Trophoblast cell (in vitro differentiated cells and primary cell): Measurements from ENCODE around the gene WFDC1.

Experiments used
- DNase-seq, 2 donors: peaks; one replicate each; pipeline ENCODE4 v3.0.0-alpha.2; 2016
- H2AFZ ChIP-seq: 2 replicates; pipeline ENCODE4 v1.6.1; 2013; ENCODE audit warnings: low read length, moderate library complexity, mild to moderate bottlenecking; ENCODE audit not compliant: insufficient read depth, poor library complexity
- H2AK5ac ChIP-seq: 2 replicates; pipeline ENCODE4 v1.6.1; 2013; ENCODE audit warnings: mild to moderate bottlenecking, low read length
- H2BK120ac ChIP-seq: 2 replicates; pipeline ENCODE4 v1.6.1; 2013; ENCODE audit warnings: low read length, mild to moderate bottlenecking, moderate library complexity; ENCODE audit not compliant: insufficient read depth, poor library complexity
- H2BK12ac ChIP-seq: 2 replicates; pipeline ENCODE4 v1.6.1; 2013; ENCODE audit warnings: mild to moderate bottlenecking, low read length, moderate library complexity
- H2BK5ac ChIP-seq: 2 replicates; pipeline ENCODE4 v1.6.1; 2013; ENCODE audit warnings: low read length, low read depth, moderate library complexity, mild to moderate bottlenecking; ENCODE audit not compliant: poor library complexity
- H3K14ac ChIP-seq: 2 replicates; pipeline ENCODE4 v1.6.1; 2013; ENCODE audit warnings: mild to moderate bottlenecking, low read length
- H3K18ac ChIP-seq: 2 replicates; pipeline ENCODE4 v1.6.1; 2013; ENCODE audit warnings: mild to moderate bottlenecking, low read length
- H3K23ac ChIP-seq: 2 replicates; pipeline ENCODE4 v1.6.1; 2013; ENCODE audit warnings: low read length
- H3K27ac ChIP-seq: 2 replicates; pipeline ENCODE4 v1.5.1; 2013; ENCODE audit warnings: low read depth, mild to moderate bottlenecking, inconsistent platforms, low read length, moderate library complexity
- H3K27me3 ChIP-seq: 2 replicates; pipeline ENCODE4 v1.6.1; 2013; ENCODE audit warnings: inconsistent platforms, mild to moderate bottlenecking, low read length, moderate library complexity; ENCODE audit not compliant: insufficient read depth
- H3K36me3 ChIP-seq, 2 experiments: 1 replicate in 1 of 2; 2 replicates in 1 of 2; pipeline ENCODE4 v1.6.1; 2013; ENCODE audit warnings: low read length in 2 of 2, mild to moderate bottlenecking in 2 of 2, moderate library complexity in 1 of 2; ENCODE audit not compliant: insufficient read depth in 2 of 2, control insufficient read depth in 1 of 2
- H3K4ac ChIP-seq: 2 replicates; pipeline ENCODE4 v1.6.1; 2013; ENCODE audit warnings: low read depth, mild to moderate bottlenecking, low read length, moderate library complexity
- H3K4me1 ChIP-seq, 2 experiments: 1 replicate in 1 of 2; 2 replicates in 1 of 2; pipeline ENCODE4 v1.6.1; 2013; ENCODE audit warnings: low read length in 2 of 2, mild to moderate bottlenecking in 2 of 2, moderate library complexity in 1 of 2; ENCODE audit not compliant: insufficient read depth in 2 of 2, control insufficient read depth in 1 of 2
- H3K4me2 ChIP-seq: 2 replicates; pipeline ENCODE4 v1.6.1; 2013; ENCODE audit warnings: inconsistent platforms, mild to moderate bottlenecking, low read length, moderate library complexity
- H3K4me3 ChIP-seq: 2 replicates; pipeline ENCODE4 v1.5.1; 2013; ENCODE audit warnings: mild to moderate bottlenecking, low read depth, low read length, inconsistent platforms
- H3K79me1 ChIP-seq: one replicate; pipeline ENCODE4 v1.6.1; 2013; ENCODE audit warnings: low read length
- H3K79me2 ChIP-seq: 2 replicates; pipeline ENCODE4 v1.6.1; 2013; ENCODE audit warnings: low read length, mild to moderate bottlenecking; ENCODE audit not compliant: control insufficient read depth, insufficient read depth, poor library complexity
- H3K9ac ChIP-seq: 2 replicates; pipeline ENCODE4 v1.6.1; 2013; ENCODE audit warnings: mild to moderate bottlenecking, low read length
- H3K9me3 ChIP-seq: 2 replicates; pipeline ENCODE4 v1.6.1; 2013; ENCODE audit warnings: low read depth, mild to moderate bottlenecking, control low read depth, inconsistent platforms, low read length; ENCODE audit not compliant: insufficient read depth
- H4K12ac ChIP-seq: 2 replicates; pipeline ENCODE4 v1.6.1; 2013; ENCODE audit warnings: low read depth, mild to moderate bottlenecking, low read length, moderate library complexity
- H4K8ac ChIP-seq: 2 replicates; pipeline ENCODE4 v1.6.1; 2013; ENCODE audit warnings: low read depth, mild to moderate bottlenecking, low read length, moderate library complexity
- H4K91ac ChIP-seq: one replicate; pipeline ENCODE4 v1.6.1; 2013; ENCODE audit warnings: low read depth, mild to moderate bottlenecking, low read length, moderate library complexity
- WGBS: extraction: QIAGEN DNeasy Blood & Tissue Kit; methylation state at CpG from one replicate; pipeline ENCODE4 v1.1.7; 2013; ENCODE audit warnings: missing lambda C conversion rate; ENCODE audit not compliant: insufficient read length, insufficient coverage; ENCODE audit errors: extremely low coverage; 5-methylcytosine and 5-hydroxymethylcytosine counted together

WFDC1 gene

GRCh38 chr16:84369105-84369504, 74.4 kb downstream of the WFDC1 start:
- no peak overlapping the region for H3K27ac ChIP-seq
- no peak for DNase-seq
- H3K79me2 ChIP-seq, result peaks cover 3% of the 10 kb centered on the region
- no peak overlapping the region for H2AK5ac ChIP-seq
- no peak overlapping the region for H3K23ac ChIP-seq
- no peak overlapping the region for H3K14ac ChIP-seq
- no peak overlapping the region for H2BK5ac ChIP-seq
- no peak overlapping the region for H3K9ac ChIP-seq
- no peaks in the 10 kb centered on the region for H3K27me3 ChIP-seq
- H3K18ac ChIP-seq, result no peak overlapping the region
- H3K4ac ChIP-seq, result no peak overlapping the region
- no peak overlapping the region for H4K91ac ChIP-seq
- H4K8ac ChIP-seq, result no peak overlapping the region
- no CpG with 5 or more reads among the region's 7 CpGs for WGBS
- H4K12ac ChIP-seq, result no peak overlapping the region
- H3K4me3 ChIP-seq, result no peak overlapping the region
- H3K79me1 ChIP-seq, result peaks cover 3% of the 10 kb centered on the region
- no peak overlapping the region for H2AFZ ChIP-seq
- no peak overlapping the region for H3K4me2 ChIP-seq
- H3K9me3 ChIP-seq, result no peaks in the 10 kb centered on the region
- H2BK12ac ChIP-seq, result no peak overlapping the region
- H2BK120ac ChIP-seq, result no peak overlapping the region
- peaks cover 9 to 14% of the 10 kb centered on the region in 2 experiments for H3K4me1 ChIP-seq
- no peaks in the 10 kb centered on the region for H3K36me3 ChIP-seq

GRCh38 chr16:84369938-84370627, 75.4 kb downstream of the WFDC1 start:
- Histone ChIP-seq H3K23ac (no peak overlapping the region), H3K36me3 (no peaks in the 10 kb centered on the region), H2AK5ac (no peak overlapping the region), H2BK5ac (no peak overlapping the region), H3K4me2 (no peak overlapping the region), H3K14ac (no peak overlapping the region), H3K27ac (no peak overlapping the region), H3K9ac (no peak overlapping the region), H3K18ac (no peak overlapping the region), H4K91ac (no peak overlapping the region), H3K4me1 (peaks cover 9 to 14% of the 10 kb centered on the region in 2 experiments), H4K12ac (no peak overlapping the region), H3K4ac (no peak overlapping the region), H2AFZ (no peak overlapping the region), H3K9me3 (no peaks in the 10 kb centered on the region), H3K79me2 (peaks cover 3% of the 10 kb centered on the region), H3K79me1 (peaks cover 3% of the 10 kb centered on the region), H2BK12ac (no peak overlapping the region), H2BK120ac (no peak overlapping the region), H3K27me3 (no peaks in the 10 kb centered on the region), H3K4me3 (no peak overlapping the region), H4K8ac (no peak overlapping the region)
- WGBS, result no CpG with 5 or more reads among the region's 11 CpGs
- peak in 1 of 2 donors; percentile 83 for DNase-seq

- Histone ChIP-seq H3K79me1 (peaks cover 3% of the 10 kb centered on the region), H2BK12ac (no peak overlapping the region), H3K4me3 (no peak overlapping the region), H4K12ac (no peak overlapping the region), H3K9me3 (no peaks in the 10 kb centered on the region), H2BK5ac (no peak overlapping the region), H3K79me2 (peaks cover 3% of the 10 kb centered on the region), H2AFZ (no peak overlapping the region), H3K4me1 (peaks cover 9 to 14% of the 10 kb centered on the region in 2 experiments), H3K23ac (no peak overlapping the region), H3K4me2 (no peak overlapping the region), H3K9ac (no peak overlapping the region), H4K8ac (no peak overlapping the region), H2BK120ac (no peak overlapping the region), H3K14ac (no peak overlapping the region), H2AK5ac (no peak overlapping the region), H3K18ac (no peak overlapping the region), H3K4ac (no peak overlapping the region), H3K27me3 (no peaks in the 10 kb centered on the region), H3K36me3 (no peaks in the 10 kb centered on the region), H3K27ac (no peak overlapping the region), H4K91ac (no peak overlapping the region)
- WGBS, result no CpG with 5 or more reads among the region's 8 CpGs
- DNase-seq, result no peak
Measured at GRCh38 chr16:84370723-84371552, 76.3 kb downstream of the WFDC1 start.

- Histone ChIP-seq H3K18ac (no peak overlapping the region), H3K4ac (no peak overlapping the region), H3K4me3 (no peak overlapping the region), H2AFZ (no peak overlapping the region), H3K14ac (no peak overlapping the region), H3K79me2 (peaks cover 3% of the 10 kb centered on the region), H3K23ac (no peak overlapping the region), H2BK12ac (no peak overlapping the region), H3K27me3 (no peaks in the 10 kb centered on the region), H3K36me3 (no peaks in the 10 kb centered on the region), H2BK120ac (no peak overlapping the region), H3K79me1 (peaks cover 3% of the 10 kb centered on the region), H3K9ac (no peak overlapping the region), H2AK5ac (no peak overlapping the region), H4K8ac (no peak overlapping the region), H3K4me2 (no peak overlapping the region), H2BK5ac (no peak overlapping the region), H4K91ac (no peak overlapping the region), H3K4me1 (peaks cover 9 to 14% of the 10 kb centered on the region in 2 experiments), H3K27ac (no peak overlapping the region), H4K12ac (no peak overlapping the region), H3K9me3 (no peaks in the 10 kb centered on the region)
- DNase-seq, result no peak
- no CpG with 5 or more reads among the region's 4 CpGs for WGBS
Measured at GRCh38 chr16:84371553-84371865, 76.8 kb downstream of the WFDC1 start.
